Brain microvascular endothelial cell (primary cell): Measurements from ENCODE around the gene EEFSEC.

Experiments used
- DNase-seq: peaks from one replicate; pipeline ENCODE4 v3.0.0-alpha.2; 2020
- H3K27ac ChIP-seq: fragments of 250-450 bp; sonication (Bioruptor Pico); 2 replicates; pipeline ENCODE4 v1.5.1; 2020; ENCODE audit warnings: mild to moderate bottlenecking, moderate library complexity
- H3K27me3 ChIP-seq: fragments of 250-450 bp; sonication (Bioruptor Pico); replicated peaks from 2 replicates; pipeline ENCODE4 v1.5.1; 2020; ENCODE audit warnings: mild to moderate bottlenecking
- H3K36me3 ChIP-seq: fragments of 250-450 bp; sonication (Bioruptor Pico); replicated peaks from 2 replicates; pipeline ENCODE4 v1.5.1; 2020; ENCODE audit warnings: mild to moderate bottlenecking
- H3K4me3 ChIP-seq: 2 replicates; pipeline ENCODE4 v1.5.1; 2011; ENCODE audit warnings: low read depth, mild to moderate bottlenecking, control low read depth, low read length, moderate library complexity
- CTCF ChIP-seq: IDR thresholded peaks from 2 replicates; pipeline ENCODE4 v1.5.1; 2011; ENCODE audit warnings: low read depth, mild to moderate bottlenecking, moderate library complexity, low read length, control low read depth, inconsistent platforms; ENCODE audit errors: missing control alignments
- in situ Hi-C: cut with HindIII; loops from 2 replicates; pipeline ENCODE4 v1.10.0; 2017; ENCODE audit warnings: low sequenced_read_pairs, low pct_ligation_motif_present

Gene EEFSEC

GRCh38 chr3:128364291-128364690 is 211.0 kb downstream of the EEFSEC start:
- Histone ChIP-seq H3K4me3 (no peak overlapping the region), H3K27ac (no peak overlapping the region), H3K36me3 (no peaks in the 10 kb centered on the region), H3K27me3 (no peaks in the 10 kb centered on the region)
- in situ Hi-C loops, result no loop called here
- DNase-seq, result no peak
- no peak for TF ChIP-seq CTCF

GRCh38 chr3:128364808-128365360 is 211.6 kb downstream of the EEFSEC start:
- Histone ChIP-seq H3K4me3 (no peak overlapping the region), H3K27me3 (no peaks in the 10 kb centered on the region), H3K27ac (no peak overlapping the region), H3K36me3 (no peaks in the 10 kb centered on the region)
- no peak for DNase-seq
- no peak for TF ChIP-seq CTCF
- in situ Hi-C loops, result no loop called here

- DNase-seq, result no peak
- no peak overlapping the region for H3K4me3 ChIP-seq
- no peaks in the 10 kb centered on the region for H3K27me3 ChIP-seq
- no peak overlapping the region for H3K27ac ChIP-seq
- in situ Hi-C loops, result no loop called here
- no peaks in the 10 kb centered on the region for H3K36me3 ChIP-seq
- TF ChIP-seq CTCF, result no peak
These were observed 212.9 kb downstream of the EEFSEC start for GRCh38 chr3:128366136-128366535.

GRCh38 chr3:128366652-128367051 is 213.4 kb downstream of the EEFSEC start:
- in situ Hi-C loops, result no loop called here
- TF ChIP-seq CTCF, result no peak
- no peaks in the 10 kb centered on the region for H3K27me3 ChIP-seq

GRCh38 chr3:128367221-128367620 is 213.9 kb downstream of the EEFSEC start:
- Histone ChIP-seq H3K4me3 (no peak overlapping the region), H3K27me3 (no peaks in the 10 kb centered on the region), H3K27ac (no peak overlapping the region), H3K36me3 (no peaks in the 10 kb centered on the region)
- in situ Hi-C loops, result no loop called here
- TF ChIP-seq CTCF, result no peak
- DNase-seq, result no peak

More at GRCh38 chr3:128366652-128367051, 213.4 kb downstream of the EEFSEC start:
- H3K36me3 ChIP-seq, result no peaks in the 10 kb centered on the region
- no peak for DNase-seq
- no peak overlapping the region for H3K27ac ChIP-seq
- H3K4me3 ChIP-seq, result no peak overlapping the region

GRCh38 chr3:128367761-128368160 is 214.5 kb downstream of the EEFSEC start:
- TF ChIP-seq CTCF, result no peak
- Histone ChIP-seq H3K4me3 (no peak overlapping the region), H3K27ac (no peak overlapping the region), H3K36me3 (no peaks in the 10 kb centered on the region), H3K27me3 (no peaks in the 10 kb centered on the region)
- DNase-seq, result peak; percentile 24
- in situ Hi-C loops, result no loop called here
